NK-92 treated with Interleukin-12 subunit alpha and Interleukin-12 subunit beta, amount 100 ng/mL, for 24 hours (cell line): ENCODE measurements around the gene C6orf89.

ENCODE experiments used
- DNase-seq: peaks from one replicate; lab custom pipeline; 2025; lab: John Stamatoyannopoulos, UW

The C6orf89 gene

GRCh38 chr6:36885461-36886401 is at the start of gene C6orf89:
Gene C6orf89 (plus strand): TSS chr6:36885952. CDS start chr6:36899445, 13,493 bp downstream.
- DNase-seq = peak; percentile 97

GRCh38 chr6:36836111-36837021 is 49.4 kb upstream of the C6orf89 start:
- no peak for DNase-seq

GRCh38 chr6:36837022-36837339 is 48.8 kb upstream of the C6orf89 start:
- no peak for DNase-seq

- DNase-seq = no peak
Observed at GRCh38 chr6:36837686-36838085, 48.1 kb upstream of the C6orf89 start.

GRCh38 chr6:36838896-36839748 is 46.6 kb upstream of the C6orf89 start, which contains the start of gene CPNE5:
Gene CPNE5 (minus strand): TSS chr6:36839444. CDS start chr6:36839377, 67 bp downstream.
- no peak for DNase-seq

GRCh38 chr6:36839749-36840431 is 45.9 kb upstream of the C6orf89 start:
- DNase-seq = no peak

GRCh38 chr6:36840432-36841403 is 45.0 kb upstream of the C6orf89 start:
- DNase-seq = no peak

- DNase-seq = no peak
Observed at GRCh38 chr6:36841756-36842155, 44.0 kb upstream of the C6orf89 start.

GRCh38 chr6:36843170-36843569 is 42.6 kb upstream of the C6orf89 start:
- no peak for DNase-seq

GRCh38 chr6:36844232-36845170 is 41.3 kb upstream of the C6orf89 start:
- no peak for DNase-seq

- no peak for DNase-seq
Observed at GRCh38 chr6:36845233-36845632, 40.5 kb upstream of the C6orf89 start.

- DNase-seq = no peak
Observed at GRCh38 chr6:36847152-36847551, 38.6 kb upstream of the C6orf89 start.

- DNase-seq = no peak
Observed at GRCh38 chr6:36847991-36848390, 37.8 kb upstream of the C6orf89 start.

- DNase-seq = no peak
Observed at GRCh38 chr6:36848658-36849441, 36.9 kb upstream of the C6orf89 start.

GRCh38 chr6:36850021-36850420 is 35.7 kb upstream of the C6orf89 start:
- DNase-seq = no peak

- no peak for DNase-seq
Observed at GRCh38 chr6:36851149-36851614, 34.6 kb upstream of the C6orf89 start.

GRCh38 chr6:36851626-36852025 is 34.1 kb upstream of the C6orf89 start:
- no peak for DNase-seq
